NB4 (cell line): ENCODE measurements around the gene LMNTD2.
"Not testable (repeated sequence)": the region's sequence is repeated elsewhere in the genome, so short reads cannot be mapped to it uniquely, and the experiment has no call there.

Source experiments
- DNase-seq: peaks from one replicate; pipeline ENCODE4 v3.0.0; 2010; ENCODE audit warnings: low read depth
- H3K4me3 ChIP-seq: one replicate; pipeline ENCODE4 v1.5.1; 2011; ENCODE audit warnings: mild to moderate bottlenecking, low read depth, low read length, moderate library complexity
- MYC ChIP-seq: IDR thresholded peaks from 2 replicates; pipeline ENCODE4 v1.6.1; 2011; ENCODE audit warnings: low read depth, low read length
- POLR2A ChIP-seq: IDR thresholded peaks from 2 replicates; pipeline ENCODE4 v1.6.1; 2011; ENCODE audit warnings: mild to moderate bottlenecking; ENCODE audit not compliant: insufficient read length; ENCODE audit errors: extremely low read depth
- TF ChIP-seq, protein P1 (sequence below): IDR thresholded peaks from one replicate; pipeline ENCODE4 v1.5.1; 2012; ENCODE audit warnings: low read depth, low read length
- TF ChIP-seq, protein P2 (sequence below): IDR thresholded peaks from 2 replicates; pipeline ENCODE4 v1.6.1; 2011; ENCODE audit warnings: low read depth, low read length

LMNTD2 gene

DNA sequence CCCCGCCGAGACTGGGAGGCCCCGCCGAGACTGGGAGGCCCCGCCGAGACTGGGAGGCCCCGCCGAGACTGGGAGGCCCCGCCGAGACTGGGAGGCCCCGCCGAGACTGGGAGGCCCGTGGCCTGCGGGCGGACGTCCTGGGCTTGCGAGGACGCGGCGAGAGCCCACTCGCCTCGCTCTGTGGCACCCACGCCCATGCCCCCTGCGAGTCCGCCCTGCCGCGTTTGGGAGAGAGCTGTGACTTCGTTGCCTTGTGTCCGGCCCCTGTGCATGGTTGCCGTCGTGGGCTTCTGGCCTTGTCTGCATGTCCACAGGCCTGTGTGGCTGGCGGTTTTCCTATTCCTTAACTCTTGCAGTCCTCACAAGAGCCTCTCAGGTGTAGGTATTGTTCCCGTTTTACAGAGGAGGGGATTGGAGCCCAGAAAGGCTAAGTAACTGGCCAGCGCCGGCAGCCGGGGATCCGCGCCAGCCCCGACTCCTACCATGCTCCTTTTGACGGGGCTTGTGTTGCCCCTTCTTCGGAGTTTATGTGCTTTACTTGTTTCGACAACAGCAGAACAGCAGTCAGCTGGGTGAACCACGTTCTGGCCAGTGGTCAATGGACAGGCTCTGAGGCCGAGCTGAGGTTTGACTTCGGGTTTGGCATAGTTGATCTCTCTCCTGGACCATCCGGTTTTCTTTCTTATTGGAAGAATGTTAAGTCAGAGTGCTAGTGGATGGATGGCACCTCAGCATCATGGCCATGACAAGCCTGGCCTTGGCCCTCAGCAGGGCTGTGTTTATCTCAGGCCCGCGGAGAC, 16.5 kb upstream of the LMNTD2 start:
- no peak for DNase-seq

DNA sequence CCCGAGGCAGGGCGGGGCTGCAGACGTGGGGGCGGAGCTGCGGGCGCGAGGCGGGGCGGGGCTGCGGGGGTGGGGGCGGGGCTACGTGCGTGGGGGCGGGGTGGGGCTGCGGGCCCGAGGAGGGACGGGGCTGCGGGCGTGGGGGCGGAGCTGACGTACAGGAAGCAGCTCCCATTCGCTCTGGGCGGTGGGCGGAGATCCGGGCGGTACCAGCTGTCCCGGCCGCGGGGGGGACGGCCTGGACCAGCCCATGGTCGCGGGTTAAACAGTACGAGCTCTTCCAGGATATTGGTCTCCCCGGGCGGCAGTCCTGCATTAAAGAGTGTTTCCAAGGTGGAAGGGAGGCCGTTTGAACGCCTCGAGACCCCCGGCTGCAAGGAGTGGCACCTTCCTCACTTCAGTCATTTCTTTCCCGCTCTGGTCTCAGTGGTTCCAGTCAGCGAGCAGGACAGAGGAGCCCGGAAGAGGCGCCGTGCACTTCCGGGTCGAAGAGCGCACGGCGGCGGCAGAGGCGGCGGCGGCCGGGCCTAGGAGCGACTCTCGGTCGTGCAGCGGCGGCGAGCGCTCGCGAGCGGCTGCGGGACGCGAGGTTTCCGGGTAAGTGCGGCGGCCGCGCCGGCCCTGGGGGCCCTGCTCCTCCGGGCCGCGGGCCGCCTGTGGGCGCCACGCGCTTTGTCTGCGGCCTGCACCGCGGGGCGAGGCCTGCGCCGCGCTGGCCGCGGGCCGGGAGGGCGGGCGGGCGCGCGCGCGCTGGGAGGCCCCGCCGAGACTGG, 15.6 kb upstream of the LMNTD2 start, which contains the start of gene PHRF1:
TSS of gene PHRF1 (plus strand) at position 475 of the 773 bp plus-strand sequence. CDS start 5,043 bp downstream, outside the sequence.
- peak within 1 kb of the TSS; percentile 81 for H3K4me3 ChIP-seq
- TF ChIP-seq, protein P1, sequence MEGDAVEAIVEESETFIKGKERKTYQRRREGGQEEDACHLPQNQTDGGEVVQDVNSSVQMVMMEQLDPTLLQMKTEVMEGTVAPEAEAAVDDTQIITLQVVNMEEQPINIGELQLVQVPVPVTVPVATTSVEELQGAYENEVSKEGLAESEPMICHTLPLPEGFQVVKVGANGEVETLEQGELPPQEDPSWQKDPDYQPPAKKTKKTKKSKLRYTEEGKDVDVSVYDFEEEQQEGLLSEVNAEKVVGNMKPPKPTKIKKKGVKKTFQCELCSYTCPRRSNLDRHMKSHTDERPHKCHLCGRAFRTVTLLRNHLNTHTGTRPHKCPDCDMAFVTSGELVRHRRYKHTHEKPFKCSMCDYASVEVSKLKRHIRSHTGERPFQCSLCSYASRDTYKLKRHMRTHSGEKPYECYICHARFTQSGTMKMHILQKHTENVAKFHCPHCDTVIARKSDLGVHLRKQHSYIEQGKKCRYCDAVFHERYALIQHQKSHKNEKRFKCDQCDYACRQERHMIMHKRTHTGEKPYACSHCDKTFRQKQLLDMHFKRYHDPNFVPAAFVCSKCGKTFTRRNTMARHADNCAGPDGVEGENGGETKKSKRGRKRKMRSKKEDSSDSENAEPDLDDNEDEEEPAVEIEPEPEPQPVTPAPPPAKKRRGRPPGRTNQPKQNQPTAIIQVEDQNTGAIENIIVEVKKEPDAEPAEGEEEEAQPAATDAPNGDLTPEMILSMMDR = no peak
- TF ChIP-seq POLR2A (peak; percentile 71), MYC (peak; percentile 78)
- TF ChIP-seq, protein P2, sequence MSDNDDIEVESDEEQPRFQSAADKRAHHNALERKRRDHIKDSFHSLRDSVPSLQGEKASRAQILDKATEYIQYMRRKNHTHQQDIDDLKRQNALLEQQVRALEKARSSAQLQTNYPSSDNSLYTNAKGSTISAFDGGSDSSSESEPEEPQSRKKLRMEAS = peak; percentile 62; the same call in 1 of the 2 replicates
- peak; percentile 92 for DNase-seq

More for the DNA sequence above, 16.5 kb upstream of the LMNTD2 start:
- H3K4me3 ChIP-seq = peak overlapping the region; percentile 81
- TF ChIP-seq, protein P2 = no peak
- TF ChIP-seq, protein P1 = no peak
- TF ChIP-seq MYC = no peak
- no peak for TF ChIP-seq POLR2A

GRCh38 chr11:575313-575995, 14.9 kb upstream of the LMNTD2 start:
- no peak for DNase-seq
- TF ChIP-seq, protein P1 = no peak
- no peak for TF ChIP-seq POLR2A
- TF ChIP-seq MYC = no peak
- TF ChIP-seq, protein P2 = no peak
- peak overlapping the region; percentile 16 for H3K4me3 ChIP-seq

DNA sequence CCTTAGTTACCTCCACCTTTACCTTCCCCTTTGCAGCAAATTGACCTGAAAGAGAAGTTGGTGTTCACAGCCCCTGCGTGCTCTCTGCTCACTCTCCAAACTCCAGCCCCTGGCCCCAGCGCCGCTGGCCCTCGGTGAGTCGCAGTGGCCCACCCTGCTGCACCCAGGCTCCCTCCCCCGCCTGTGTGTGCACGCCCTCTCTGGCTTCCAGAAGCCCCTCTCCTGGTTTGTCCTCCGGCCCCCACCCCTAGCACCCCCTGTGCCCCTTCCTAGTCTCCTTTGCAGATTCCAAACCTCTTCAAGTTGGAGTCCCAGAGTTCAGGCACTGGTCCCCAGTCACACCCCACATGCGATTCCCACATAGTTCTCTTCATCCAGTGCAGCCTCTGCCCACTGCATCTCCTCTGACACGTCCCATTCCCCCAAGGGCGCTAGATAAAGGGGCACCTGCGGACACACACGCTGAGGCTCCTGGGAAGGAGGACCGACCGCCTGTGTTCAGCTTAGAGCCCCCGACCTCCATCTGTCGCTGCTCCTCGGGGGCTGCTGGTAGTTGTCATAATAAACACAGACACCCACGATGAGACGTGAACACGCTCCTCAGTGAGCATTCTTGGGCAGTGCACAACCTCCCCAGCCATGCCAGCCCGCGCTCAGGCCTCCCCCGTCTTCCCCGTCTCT, 14.2 kb upstream of the LMNTD2 start:
- DNase-seq = no peak
- TF ChIP-seq, protein P2 = no peak
- TF ChIP-seq, protein P1 = no peak
- no peak for TF ChIP-seq MYC
- TF ChIP-seq POLR2A = no peak
- no peak overlapping the region for H3K4me3 ChIP-seq

- H3K4me3 ChIP-seq, DNase-seq: not testable (repeated sequence)
Observed at GRCh38 chr11:574031-574570, 13.6 kb upstream of the LMNTD2 start.
